Measurements from ENCODE around the gene TMED9. TPM values are rescaled to one million over a fixed set of nuclear protein-coding genes. Genes with fewer than 3 reads are reported as not detected.
A peak's percentile ranks its signal among the peaks of the same experiment; 100 is the strongest.
"Not testable (repeated sequence)": the region's sequence is repeated elsewhere in the genome, so short reads cannot be mapped to it uniquely, and the experiment has no call there.

TMED9 gene
- polyA plus RNA-seq, 4 donors = 145 to 194 (median 166) TPM

GRCh38 chr5:177605078-177605477 is 13.1 kb downstream of the TMED9 start:
- no peak for DNase-seq (ENCODE audit: low read depth in 4 of 4, low spot score in 3 of 4)

- no peak for DNase-seq (ENCODE audit: low read depth in 4 of 4, low spot score in 3 of 4)
Measured at GRCh38 chr5:177605667-177606066, 13.7 kb downstream of the TMED9 start.

- DNase-seq (ENCODE audit: low read depth in 4 of 4, low spot score in 3 of 4) = no peak
Measured at GRCh38 chr5:177606071-177607051, 14.4 kb downstream of the TMED9 start.

GRCh38 chr5:177607115-177607451 is 15.1 kb downstream of the TMED9 start:
- DNase-seq (ENCODE audit: low read depth in 4 of 4, low spot score in 3 of 4) = no peak

GRCh38 chr5:177607452-177608192 is 15.6 kb downstream of the TMED9 start:
- peak in 3 of 4 donors; percentile 66 to 77 (median 68) for DNase-seq (ENCODE audit: low read depth in 4 of 4, low spot score in 3 of 4)

GRCh38 chr5:177608243-177609075 is 16.5 kb downstream of the TMED9 start:
- no peak for DNase-seq (ENCODE audit: low read depth in 4 of 4, low spot score in 3 of 4)

- no peak for DNase-seq (ENCODE audit: low read depth in 4 of 4, low spot score in 3 of 4)
Measured at GRCh38 chr5:177609076-177610059, 17.4 kb downstream of the TMED9 start.

- DNase-seq (ENCODE audit: low read depth in 4 of 4, low spot score in 3 of 4) = no peak
Measured at GRCh38 chr5:177610131-177610769, 18.2 kb downstream of the TMED9 start.

- DNase-seq (ENCODE audit: low read depth in 4 of 4, low spot score in 3 of 4) = no peak
Measured at GRCh38 chr5:177610770-177611445, 18.9 kb downstream of the TMED9 start.

- DNase-seq (ENCODE audit: low read depth in 4 of 4, low spot score in 3 of 4) = no peak
Measured at GRCh38 chr5:177611446-177612214, 19.6 kb downstream of the TMED9 start.

GRCh38 chr5:177612215-177612673 is 20.2 kb downstream of the TMED9 start:
- no peak for DNase-seq (ENCODE audit: low read depth in 4 of 4, low spot score in 3 of 4)

GRCh38 chr5:177620560-177620959 is 28.6 kb downstream of the TMED9 start:
- no peak for DNase-seq (ENCODE audit: low read depth in 4 of 4, low spot score in 3 of 4)

- not testable (repeated sequence) for DNase-seq (ENCODE audit: low read depth in 4 of 4, low spot score in 3 of 4)
Measured at GRCh38 chr5:177624172-177624571, 32.2 kb downstream of the TMED9 start.

- not testable (repeated sequence) for DNase-seq (ENCODE audit: low read depth in 4 of 4, low spot score in 3 of 4)
Measured at GRCh38 chr5:177630186-177630585, 38.2 kb downstream of the TMED9 start.

- DNase-seq (ENCODE audit: low read depth in 4 of 4, low spot score in 3 of 4) = not testable (repeated sequence)
Measured at GRCh38 chr5:177634912-177635311, 42.9 kb downstream of the TMED9 start.

GRCh38 chr5:177645462-177645861 is 53.5 kb downstream of the TMED9 start:
- DNase-seq (ENCODE audit: low read depth in 4 of 4, low spot score in 3 of 4) = not testable (repeated sequence)

Data from right renal pelvis (tissue), 4 donors.